ENCODE measurements around the gene UBE2M. TPM values are rescaled to one million over a fixed set of nuclear protein-coding genes. Genes with fewer than 3 reads are reported as not detected.

The UBE2M gene
- total and polyA plus RNA-seq, 9 donors: 13.8 to 110 (median 62.6) TPM

- Histone ChIP-seq H3K9me3 (no peaks in the 10 kb centered on the region), H3K4me1 (ENCODE audit: insufficient read depth) (peaks cover 7% of the 10 kb centered on the region), H3K4me3 (no peak overlapping the region), H3K36me3 (no peaks in the 10 kb centered on the region), H3K27me3 (no peaks in the 10 kb centered on the region), H3K27ac (no peak overlapping the region)
- TF ChIP-seq POLR2A (IDR thresholded peaks at IDR 0.05): no peak
- peak; percentile 17 to 41 (median 31) for DNase-seq
- 82 to 92% (median 83%) methylated on average over 8 of the region's 8 CpGs for WGBS, 3 donors
- intact Hi-C loops (cut with DNase I): no loop called here
Observed at GRCh38 chr19:58569943-58570670, 11.7 kb upstream of the UBE2M start.

- no peaks in the 10 kb centered on the region for H3K27me3 ChIP-seq
- no peak for TF ChIP-seq POLR2A (IDR thresholded peaks at IDR 0.05)
- TF ChIP-seq CTCF (IDR thresholded peaks at IDR 0.05): no peak
- TF ChIP-seq EP300 (IDR thresholded peaks at IDR 0.05): no peak
- intact Hi-C loops (cut with DNase I): no loop called here
- WGBS, 3 donors: 86 to 91% (median 90%) methylated on average over 6 of the region's 6 CpGs
- H3K27ac ChIP-seq: no peak overlapping the region
- no peaks in the 10 kb centered on the region for H3K9me3 ChIP-seq
- peak; percentile 16 to 35 (median 21) for DNase-seq
- no peaks in the 10 kb centered on the region for H3K36me3 ChIP-seq
- peaks cover 7% of the 10 kb centered on the region for H3K4me1 ChIP-seq (ENCODE audit: insufficient read depth)
- no peak overlapping the region for H3K4me3 ChIP-seq
Observed at GRCh38 chr19:58569191-58569942, 11.0 kb upstream of the UBE2M start.

DNA sequence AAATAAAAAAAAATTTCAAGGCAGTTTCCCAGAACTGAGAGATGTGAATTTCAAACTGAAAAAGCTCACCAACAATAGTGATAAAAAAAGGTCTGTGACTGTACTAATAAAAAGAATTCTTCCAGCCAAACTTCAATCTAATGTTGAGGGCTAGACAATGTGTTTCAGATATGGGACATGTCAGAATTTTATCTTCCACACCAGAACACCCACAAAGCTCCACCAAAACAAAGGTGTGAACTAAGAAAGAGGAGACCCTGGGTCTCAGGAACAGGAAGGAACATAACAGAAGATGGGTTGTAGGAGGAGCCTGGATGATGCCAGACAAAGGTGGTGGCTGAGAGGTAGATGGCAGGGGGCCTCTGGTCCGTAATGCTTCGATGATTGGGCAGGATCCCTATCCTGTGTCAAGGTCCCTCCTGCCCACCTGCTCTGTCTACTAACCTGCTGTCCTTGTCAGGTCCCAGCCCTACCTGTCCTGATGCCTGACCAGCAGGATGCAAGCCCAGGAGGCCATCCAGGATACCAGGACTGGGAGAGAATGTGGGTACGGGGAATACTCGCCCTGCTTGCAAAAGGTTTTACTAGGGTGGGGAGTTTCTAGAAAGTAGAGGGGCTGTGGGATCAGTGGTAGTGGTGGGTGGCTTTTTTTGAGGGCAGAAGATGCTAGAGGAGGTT is 10.2 kb upstream of the UBE2M start:
- Histone ChIP-seq H3K9me3 (no peaks in the 10 kb centered on the region), H3K27ac (no peak overlapping the region), H3K27me3 (no peaks in the 10 kb centered on the region), H3K4me1 (ENCODE audit: insufficient read depth) (peaks cover 5% of the 10 kb centered on the region), H3K36me3 (no peaks in the 10 kb centered on the region), H3K4me3 (no peak overlapping the region)
- WGBS, 3 donors: 91 to 94% (median 93%) methylated on average over 4 of the region's 4 CpGs
- DNase-seq: peak in 4 of 5 donors; percentile 7 to 19 (median 17)
- intact Hi-C loops (cut with DNase I): no loop called here
- TF ChIP-seq CTCF (IDR thresholded peaks at IDR 0.05): no peak
- no peak for TF ChIP-seq POLR2A (IDR thresholded peaks at IDR 0.05)
- TF ChIP-seq EP300 (IDR thresholded peaks at IDR 0.05): no peak

- Histone ChIP-seq H3K27me3 (no peaks in the 10 kb centered on the region), H3K4me1 (ENCODE audit: insufficient read depth) (peaks cover 12% of the 10 kb centered on the region), H3K36me3 (no peaks in the 10 kb centered on the region), H3K27ac (no peak overlapping the region), H3K4me3 (no peak overlapping the region), H3K9me3 (no peaks in the 10 kb centered on the region)
- intact Hi-C loops (cut with DNase I): no loop called here
- no peak for TF ChIP-seq POLR2A (IDR thresholded peaks at IDR 0.05)
- no peak for TF ChIP-seq EP300 (IDR thresholded peaks at IDR 0.05)
- peak in 1 of 5 donors; percentile 13 for DNase-seq
- WGBS, 3 donors: 93 to 94% (median 94%) methylated on average over 5 of the region's 5 CpGs
Observed at GRCh38 chr19:58566989-58567388, 8.6 kb upstream of the UBE2M start.

DNA sequence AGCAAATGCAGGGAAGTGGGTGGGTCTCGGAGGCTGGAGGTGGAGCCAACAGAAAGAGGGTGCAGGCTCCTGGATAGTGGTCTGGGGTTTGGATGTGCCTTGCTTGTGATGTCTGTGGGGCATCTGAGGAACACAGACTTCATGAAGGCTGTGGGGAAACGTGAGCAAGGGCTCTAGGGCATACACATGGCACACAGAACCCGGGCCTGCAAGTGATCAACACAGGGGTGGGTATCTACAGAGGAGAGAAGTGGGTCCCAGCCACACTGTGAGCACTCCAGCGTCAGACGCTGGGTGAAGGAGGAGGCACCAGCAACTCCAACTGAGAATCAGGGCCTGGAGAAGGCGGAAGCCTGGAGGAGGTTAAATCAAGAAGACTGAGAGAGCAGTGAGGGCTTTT is 5.4 kb upstream of the UBE2M start:
- Histone ChIP-seq H3K9me3 (no peaks in the 10 kb centered on the region), H3K4me1 (ENCODE audit: insufficient read depth) (peaks cover 21% of the 10 kb centered on the region), H3K27ac (no peak overlapping the region), H3K36me3 (no peaks in the 10 kb centered on the region), H3K27me3 (no peaks in the 10 kb centered on the region), H3K4me3 (no peak overlapping the region)
- no peak for TF ChIP-seq CTCF (IDR thresholded peaks at IDR 0.05)
- no peak for TF ChIP-seq EP300 (IDR thresholded peaks at IDR 0.05)
- no peak for TF ChIP-seq POLR2A (IDR thresholded peaks at IDR 0.05)
- peak in 3 of 5 donors; percentile 8 to 40 (median 29) for DNase-seq
- WGBS, 3 donors: 65 to 71% (median 69%) methylated on average over 6 of the region's 6 CpGs
- intact Hi-C loops (cut with DNase I): no loop called here
